D721Med (cell line): ENCODE results near the gene WDR5.

Source experiments
- DNase-seq: peaks from one replicate; pipeline ENCODE4 v3.0.0; 2011; ENCODE audit warnings: low spot score; ENCODE audit not compliant: insufficient read length
- FAIRE-seq: peaks from 2 replicates; lab custom pipeline; 2011; peaks lifted over from hg19 to GRCh38; lab: Jason Lieb, UNC
- TF ChIP-seq, protein P1 (sequence below): IDR thresholded peaks from 2 replicates; pipeline ENCODE4 v1.5.1; 2012; ENCODE audit warnings: mild to moderate bottlenecking, control low read depth; ENCODE audit not compliant: insufficient read depth; ENCODE audit errors: missing control alignments

The WDR5 gene

DNA sequence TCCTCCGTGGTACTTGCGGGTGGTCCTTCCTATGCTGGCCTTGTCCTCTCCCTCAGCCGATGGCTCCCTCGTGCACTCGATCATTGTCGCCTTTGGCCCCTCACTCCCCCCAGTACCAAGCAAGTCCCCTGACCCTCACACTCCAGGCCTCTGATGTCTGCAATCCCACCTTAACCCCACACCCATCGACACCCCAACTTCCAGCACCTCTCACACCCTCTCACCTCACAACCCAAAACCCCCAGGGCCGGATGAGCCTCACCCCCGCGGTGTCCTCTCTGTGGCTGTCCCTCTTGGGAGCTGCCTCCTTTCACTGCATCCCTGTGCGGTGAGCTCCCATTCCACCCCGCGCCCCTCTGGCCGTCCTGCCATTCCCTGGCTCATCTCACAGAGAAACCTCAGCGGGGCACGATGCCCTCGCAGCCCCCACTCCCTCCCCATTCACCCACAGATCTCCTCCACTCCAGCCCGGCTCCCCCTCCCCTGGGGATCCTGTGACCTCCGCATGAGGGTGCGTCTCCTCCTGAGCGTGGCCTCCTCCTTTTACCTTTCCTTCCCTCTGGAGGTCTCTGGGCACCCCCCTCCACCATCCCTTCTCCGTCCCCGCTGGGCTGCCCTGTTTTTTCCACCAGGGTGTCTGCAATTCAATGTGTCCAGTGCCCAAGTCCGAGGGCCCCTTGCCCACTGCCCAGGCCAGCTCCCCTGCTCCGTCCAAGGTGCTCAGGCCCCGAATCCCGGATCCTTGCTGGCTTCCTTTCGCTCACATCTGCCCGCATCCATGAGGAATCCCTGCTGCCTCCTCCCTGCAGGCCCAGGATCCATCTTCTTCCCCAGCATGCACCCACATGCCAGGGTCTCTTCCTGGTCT lies 44.3 kb downstream of the WDR5 start:
- TF ChIP-seq, protein P1, sequence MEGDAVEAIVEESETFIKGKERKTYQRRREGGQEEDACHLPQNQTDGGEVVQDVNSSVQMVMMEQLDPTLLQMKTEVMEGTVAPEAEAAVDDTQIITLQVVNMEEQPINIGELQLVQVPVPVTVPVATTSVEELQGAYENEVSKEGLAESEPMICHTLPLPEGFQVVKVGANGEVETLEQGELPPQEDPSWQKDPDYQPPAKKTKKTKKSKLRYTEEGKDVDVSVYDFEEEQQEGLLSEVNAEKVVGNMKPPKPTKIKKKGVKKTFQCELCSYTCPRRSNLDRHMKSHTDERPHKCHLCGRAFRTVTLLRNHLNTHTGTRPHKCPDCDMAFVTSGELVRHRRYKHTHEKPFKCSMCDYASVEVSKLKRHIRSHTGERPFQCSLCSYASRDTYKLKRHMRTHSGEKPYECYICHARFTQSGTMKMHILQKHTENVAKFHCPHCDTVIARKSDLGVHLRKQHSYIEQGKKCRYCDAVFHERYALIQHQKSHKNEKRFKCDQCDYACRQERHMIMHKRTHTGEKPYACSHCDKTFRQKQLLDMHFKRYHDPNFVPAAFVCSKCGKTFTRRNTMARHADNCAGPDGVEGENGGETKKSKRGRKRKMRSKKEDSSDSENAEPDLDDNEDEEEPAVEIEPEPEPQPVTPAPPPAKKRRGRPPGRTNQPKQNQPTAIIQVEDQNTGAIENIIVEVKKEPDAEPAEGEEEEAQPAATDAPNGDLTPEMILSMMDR, result no peak
- FAIRE-seq, result no peak
- DNase-seq, result no peak

DNA sequence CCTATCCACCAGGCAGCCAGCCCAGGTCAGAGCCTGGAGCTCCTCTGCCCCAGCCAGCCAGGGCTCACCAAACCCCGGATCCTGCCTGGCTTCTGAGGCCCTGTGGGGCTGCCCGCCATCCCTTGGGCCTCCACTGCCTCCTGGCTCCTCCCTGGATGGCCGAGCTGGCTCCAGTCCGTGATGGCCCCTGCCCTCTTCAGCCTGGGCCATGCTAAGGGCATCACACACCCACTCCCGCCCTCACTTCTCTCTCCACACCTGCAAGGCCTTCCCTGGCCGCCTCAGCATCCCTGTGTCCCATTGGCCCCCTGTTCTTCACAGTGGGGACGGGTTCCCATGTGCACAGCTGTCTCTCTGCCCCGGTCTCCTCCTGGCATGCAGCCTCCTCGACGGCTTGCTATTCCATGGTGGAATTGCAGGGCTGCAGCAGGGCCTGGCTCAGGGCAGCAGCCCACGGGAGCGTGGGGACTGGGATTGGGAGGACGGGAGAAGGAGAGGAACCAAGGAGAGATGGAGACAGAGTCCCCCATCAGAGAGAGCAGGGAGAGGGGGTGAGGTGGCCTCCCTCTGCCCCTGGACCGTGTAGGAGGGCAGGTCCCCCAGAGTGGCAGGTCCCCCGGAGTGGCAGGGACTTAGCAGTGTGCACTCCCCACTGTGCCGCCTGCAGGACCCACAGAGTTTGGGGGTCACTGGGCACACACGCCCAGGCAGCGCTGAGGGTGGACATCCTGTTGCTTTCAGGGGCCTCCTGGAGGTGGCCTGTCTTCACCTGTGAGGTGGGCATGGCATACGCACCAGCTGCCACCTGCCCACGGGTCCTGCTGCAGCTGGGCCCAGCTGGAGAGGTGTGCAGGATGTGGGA lies 45.1 kb downstream of the WDR5 start:
- DNase-seq (no peak), FAIRE-seq (no peak)
- TF ChIP-seq, protein P1, result no peak

DNA sequence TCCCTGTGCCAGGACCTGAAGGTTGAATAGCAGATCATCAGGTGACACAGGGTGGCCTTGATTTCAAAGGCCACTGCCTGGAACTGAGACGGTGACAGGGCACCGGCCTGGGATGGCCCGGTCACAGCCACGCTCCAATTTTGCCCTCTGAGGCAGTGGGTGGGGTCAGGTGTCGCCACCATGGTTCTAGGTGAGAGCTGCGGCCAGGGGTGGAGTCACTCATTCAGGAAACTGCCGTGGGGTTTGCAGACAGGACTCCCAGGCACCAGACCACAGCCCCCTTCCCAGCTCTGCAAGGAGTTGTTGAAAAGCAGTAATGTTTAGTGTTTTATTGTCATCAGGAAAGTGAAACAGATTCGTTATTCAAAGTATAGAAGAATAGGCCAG lies 45.8 kb downstream of the WDR5 start:
- DNase-seq, result no peak
- no peak for FAIRE-seq
- TF ChIP-seq, protein P1, result no peak

DNA sequence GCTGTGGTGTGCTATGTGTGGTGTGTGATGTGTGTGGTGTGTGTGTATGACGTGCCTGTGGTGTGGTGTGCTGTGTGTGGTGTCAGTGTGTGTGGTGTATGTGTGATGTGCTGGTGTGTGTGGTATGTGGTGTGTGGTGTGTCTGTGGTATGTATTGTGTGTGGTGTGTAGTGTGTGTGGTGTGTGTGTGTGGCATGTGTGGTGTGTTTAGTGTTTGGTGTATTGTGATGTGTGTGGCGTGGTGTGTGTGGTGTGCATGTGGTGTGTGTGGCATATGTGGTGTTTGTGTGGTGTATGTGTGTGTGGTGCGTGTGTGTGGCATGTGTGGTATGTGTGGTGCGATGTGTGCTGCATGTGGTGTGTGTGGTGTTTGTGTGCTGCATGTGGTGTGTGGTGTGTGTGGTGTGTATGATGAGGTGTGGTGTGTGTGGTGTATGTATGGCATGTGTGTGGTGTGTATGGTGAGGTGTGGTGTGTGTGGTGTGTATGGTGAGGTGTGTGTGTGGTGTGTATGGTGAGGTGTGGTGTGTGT lies 46.7 kb downstream of the WDR5 start:
- DNase-seq (no peak), FAIRE-seq (no peak)
- TF ChIP-seq, protein P1, result no peak

DNA sequence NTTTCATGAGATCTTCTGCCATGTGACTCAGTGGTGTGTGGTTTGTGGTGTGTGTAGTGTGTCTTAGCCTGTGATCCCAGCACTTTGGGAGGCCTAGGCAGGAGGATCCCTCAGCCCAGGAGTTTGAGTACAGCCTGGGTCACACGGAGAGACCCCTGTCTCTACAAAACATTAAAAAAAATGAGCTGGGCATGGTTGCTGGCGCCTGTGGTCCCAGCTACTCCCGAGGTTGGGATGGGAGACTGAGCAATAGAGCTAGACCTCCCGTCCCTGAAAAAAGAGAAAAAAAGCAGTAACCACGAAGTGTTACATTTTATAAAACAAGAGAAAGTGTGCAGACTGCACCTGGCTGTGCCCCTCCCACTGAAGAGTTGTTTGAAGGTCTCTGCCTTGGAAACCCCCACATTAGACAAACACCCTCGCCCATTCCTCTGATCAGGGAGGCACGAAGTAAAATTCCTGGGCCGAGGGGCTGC lies 49.7 kb downstream of the WDR5 start:
- DNase-seq, result no peak
- FAIRE-seq, result no peak
- TF ChIP-seq, protein P1, result no peak

DNA sequence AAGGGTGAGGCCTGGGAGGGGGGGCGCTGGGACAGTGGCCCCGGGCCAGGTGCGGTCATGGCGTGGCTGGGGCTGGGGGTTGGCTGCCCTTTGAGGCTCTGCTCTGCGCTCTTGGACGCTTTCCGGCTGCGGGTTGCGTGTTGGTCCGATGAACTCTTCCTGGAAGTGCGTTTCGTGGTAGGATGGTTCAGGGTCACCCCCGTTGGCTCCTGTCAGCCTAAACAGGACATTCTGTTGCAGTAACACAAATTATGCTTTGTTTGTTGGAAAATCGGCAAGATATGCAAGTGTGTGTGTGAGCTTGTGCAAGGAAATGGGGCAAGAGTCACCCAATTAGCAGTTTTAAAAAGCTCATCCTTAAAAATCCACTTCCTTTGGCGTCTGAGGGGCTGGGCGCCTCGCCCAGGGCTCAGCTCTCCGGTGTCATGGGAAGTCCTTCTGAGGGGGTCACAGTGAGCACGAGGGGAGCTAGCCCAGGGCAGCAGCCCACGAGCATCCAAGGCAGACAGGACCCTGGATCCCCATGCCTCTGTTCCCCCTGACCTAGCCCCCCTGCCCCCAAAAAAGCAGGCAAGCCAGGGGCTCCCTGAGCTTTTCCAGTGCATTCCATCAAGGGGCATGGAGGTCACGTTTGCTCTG lies 50.7 kb downstream of the WDR5 start:
- TF ChIP-seq, protein P1, result no peak
- no peak for DNase-seq
- no peak for FAIRE-seq
